AG10803 (cell line): ENCODE results near the gene LMAN1.

Source experiments
- DNase-seq: peaks from one replicate; pipeline ENCODE4 v3.0.0; 2010; ENCODE audit warnings: low read depth
- H3K4me3 ChIP-seq: 2 replicates; pipeline ENCODE4 v1.5.1; 2011; ENCODE audit warnings: mild to moderate bottlenecking, low read length, control low read depth
- TF ChIP-seq, protein P1 (sequence below): conservative IDR thresholded peaks from 2 replicates; pipeline ENCODE4 v1.5.1; 2011; ENCODE audit warnings: mild to moderate bottlenecking, low read length, control low read depth, inconsistent platforms

Gene LMAN1

DNA sequence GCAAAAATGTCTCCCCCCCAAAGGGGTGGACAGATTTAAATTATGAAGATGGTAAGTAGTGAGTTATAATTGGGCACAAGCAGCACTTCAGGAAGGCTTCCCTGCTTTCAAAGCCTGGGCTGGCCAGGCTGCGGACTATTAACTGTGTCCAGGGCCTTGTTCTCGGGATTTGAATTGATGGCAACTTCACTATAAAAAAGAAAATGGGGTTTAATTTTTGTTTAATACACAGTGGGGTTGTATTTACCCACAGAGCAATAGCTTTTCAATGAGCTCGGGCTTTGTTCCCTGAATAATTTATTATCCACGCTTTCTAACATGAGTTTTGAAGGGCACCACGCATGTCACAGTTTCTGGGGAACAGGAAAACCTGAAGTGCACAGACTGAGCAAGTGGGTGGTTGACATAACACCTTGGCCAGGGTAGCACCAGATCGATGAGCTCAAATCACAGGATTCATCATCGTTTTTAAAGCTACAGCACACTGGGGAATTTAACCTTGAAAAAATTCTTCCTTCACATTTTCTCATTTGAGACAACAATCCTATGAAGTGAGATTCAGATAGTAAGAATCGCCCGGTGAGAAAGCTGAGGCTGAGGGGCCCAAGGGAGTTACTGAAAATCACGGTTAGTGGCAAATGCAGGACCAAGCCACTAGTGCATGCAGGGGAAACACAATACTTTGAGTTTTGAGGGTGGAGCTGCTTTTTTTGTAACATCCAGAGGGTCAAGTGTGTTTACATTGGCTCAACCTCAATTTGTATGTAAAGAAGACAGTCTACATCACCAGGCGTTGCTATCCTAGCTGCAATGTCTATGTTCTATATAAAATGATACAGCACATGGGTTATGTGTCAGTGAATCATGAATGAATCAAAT lies 28.9 kb upstream of the LMAN1 start:
- TF ChIP-seq, protein P1, sequence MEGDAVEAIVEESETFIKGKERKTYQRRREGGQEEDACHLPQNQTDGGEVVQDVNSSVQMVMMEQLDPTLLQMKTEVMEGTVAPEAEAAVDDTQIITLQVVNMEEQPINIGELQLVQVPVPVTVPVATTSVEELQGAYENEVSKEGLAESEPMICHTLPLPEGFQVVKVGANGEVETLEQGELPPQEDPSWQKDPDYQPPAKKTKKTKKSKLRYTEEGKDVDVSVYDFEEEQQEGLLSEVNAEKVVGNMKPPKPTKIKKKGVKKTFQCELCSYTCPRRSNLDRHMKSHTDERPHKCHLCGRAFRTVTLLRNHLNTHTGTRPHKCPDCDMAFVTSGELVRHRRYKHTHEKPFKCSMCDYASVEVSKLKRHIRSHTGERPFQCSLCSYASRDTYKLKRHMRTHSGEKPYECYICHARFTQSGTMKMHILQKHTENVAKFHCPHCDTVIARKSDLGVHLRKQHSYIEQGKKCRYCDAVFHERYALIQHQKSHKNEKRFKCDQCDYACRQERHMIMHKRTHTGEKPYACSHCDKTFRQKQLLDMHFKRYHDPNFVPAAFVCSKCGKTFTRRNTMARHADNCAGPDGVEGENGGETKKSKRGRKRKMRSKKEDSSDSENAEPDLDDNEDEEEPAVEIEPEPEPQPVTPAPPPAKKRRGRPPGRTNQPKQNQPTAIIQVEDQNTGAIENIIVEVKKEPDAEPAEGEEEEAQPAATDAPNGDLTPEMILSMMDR: no peak
- no peak overlapping the region for H3K4me3 ChIP-seq
- DNase-seq: no peak

DNA sequence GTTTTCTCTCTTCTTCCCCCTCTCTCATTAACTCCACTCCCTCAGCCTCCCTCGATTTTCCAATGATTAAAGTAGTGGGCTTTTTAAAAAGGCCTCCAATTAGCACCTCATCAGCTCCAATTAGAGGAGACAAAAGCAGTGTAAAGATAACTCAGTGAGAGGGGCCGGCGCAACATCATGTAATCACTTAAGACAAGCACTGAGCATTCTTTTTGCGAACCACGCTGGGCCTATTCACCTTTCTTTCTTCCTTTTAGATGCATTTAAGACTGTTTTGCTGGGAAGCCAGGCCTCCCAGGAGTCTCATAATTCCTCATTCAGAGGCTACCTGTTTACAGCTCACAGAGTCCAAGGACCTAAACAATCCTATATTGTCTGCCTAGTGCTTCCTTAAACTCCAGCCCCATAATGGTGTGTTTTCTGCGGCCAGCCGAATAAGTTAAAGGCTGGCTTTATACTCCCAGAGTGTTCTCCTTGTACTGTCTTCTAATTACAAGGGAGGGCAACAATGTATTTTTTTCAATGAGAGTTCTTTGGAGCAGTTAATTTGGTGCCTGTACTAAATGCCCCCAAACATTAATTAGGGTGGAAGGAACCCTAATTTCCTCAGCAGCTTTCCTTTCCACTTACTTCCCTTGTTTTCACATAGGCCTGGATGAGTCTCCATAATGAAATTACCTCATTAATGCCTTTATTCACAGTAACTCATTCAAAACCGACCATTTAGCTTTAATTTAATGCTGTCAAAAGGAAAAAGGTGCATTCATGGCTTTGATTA lies 28.0 kb upstream of the LMAN1 start:
- no peak overlapping the region for H3K4me3 ChIP-seq
- DNase-seq: no peak
- TF ChIP-seq, protein P1: no peak

DNA sequence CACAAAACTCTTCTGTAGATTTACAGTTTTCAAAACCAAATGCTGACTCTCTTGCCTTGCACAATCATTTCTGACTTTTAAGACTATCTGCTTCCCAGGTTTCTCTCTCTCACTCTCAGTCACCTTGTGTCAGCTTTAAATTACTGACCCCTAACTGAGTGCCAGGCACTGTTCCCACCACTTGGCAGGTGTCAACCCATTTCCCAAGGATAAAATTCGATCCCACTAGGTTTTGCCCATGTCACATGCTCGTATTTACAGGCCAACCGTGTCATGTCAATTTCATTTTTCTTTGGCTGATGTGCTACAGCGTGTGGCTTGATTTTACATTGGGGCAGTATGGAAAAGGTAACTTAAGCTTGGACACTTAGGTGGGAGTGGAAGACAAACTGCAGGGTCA lies 26.1 kb upstream of the LMAN1 start:
- no peak overlapping the region for H3K4me3 ChIP-seq
- TF ChIP-seq, protein P1: no peak
- no peak for DNase-seq

DNA sequence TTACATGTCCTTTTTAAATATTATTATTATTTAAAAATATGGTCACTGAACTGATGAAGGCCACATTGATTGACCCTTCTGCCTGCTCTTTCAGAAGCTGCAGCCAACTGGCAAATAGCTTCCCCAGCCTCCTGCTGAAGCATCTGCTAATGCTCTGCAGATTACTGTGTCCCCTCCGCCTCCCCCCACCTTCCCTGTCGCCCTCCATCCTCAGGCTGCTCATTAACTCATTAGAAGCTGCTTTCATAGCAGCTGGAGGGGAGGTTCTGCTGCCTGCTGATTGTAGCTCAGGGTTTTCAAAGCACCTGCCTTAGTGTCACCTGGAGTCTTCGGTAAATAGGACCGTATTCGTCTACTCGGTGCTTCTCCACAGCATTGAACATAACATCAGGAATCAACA lies 24.8 kb upstream of the LMAN1 start:
- DNase-seq: no peak
- TF ChIP-seq, protein P1: no peak
- H3K4me3 ChIP-seq: no peak overlapping the region

DNA sequence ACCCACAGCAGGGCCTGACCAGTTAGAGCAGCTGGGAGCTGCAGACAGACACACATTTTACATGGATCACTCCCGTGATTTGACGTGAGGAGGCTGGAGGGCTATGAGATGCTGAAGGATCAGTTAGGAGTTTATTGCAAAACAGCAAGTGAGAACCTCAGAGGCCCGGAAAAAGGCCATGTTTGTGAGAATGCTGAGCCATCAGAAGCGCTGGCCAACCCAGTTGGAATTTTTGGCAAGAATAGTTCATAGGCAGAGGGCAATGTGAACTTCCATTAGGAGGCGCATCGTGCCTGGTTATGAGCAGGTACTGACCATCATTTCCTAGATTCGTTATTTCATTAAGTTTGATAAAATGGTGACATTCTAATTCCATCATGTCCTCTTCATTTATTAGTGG lies 23.3 kb upstream of the LMAN1 start:
- H3K4me3 ChIP-seq: no peak overlapping the region
- DNase-seq: no peak
- TF ChIP-seq, protein P1: no peak

DNA sequence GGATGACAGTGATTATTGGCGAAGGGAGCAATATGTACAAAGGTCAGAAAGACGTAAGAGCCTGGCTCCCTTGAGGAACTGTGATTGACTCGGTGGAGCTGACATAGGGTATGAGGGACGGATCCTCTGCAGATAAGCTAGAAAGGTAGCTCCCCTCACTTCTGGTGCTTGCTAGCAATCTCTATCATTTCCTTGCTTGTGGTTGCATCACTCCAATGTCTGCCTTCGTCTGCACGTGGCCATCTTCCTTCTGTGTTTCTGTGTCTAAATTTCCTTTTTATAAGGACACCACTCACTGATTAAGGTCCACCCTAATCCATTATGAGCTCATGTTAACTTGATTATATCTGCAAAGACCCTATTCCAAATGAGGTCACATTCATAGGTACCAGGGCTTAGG lies 22.9 kb upstream of the LMAN1 start:
- DNase-seq: no peak
- no peak overlapping the region for H3K4me3 ChIP-seq
- TF ChIP-seq, protein P1: no peak
